Pancreas (tissue), 10 donors: Measurements from ENCODE around the gene PDK1. TPM values are rescaled to one million over a fixed set of nuclear protein-coding genes. Genes with fewer than 3 reads are reported as not detected.

Source experiments
- ATAC-seq, 4 donors: fragments of 200-7000 bp; cut with Tn5 transposase; one replicate each; pipeline versions ENCODE4 v1.8.0 to v1.9.1; 2020; ENCODE audit warnings: mild to moderate bottlenecking in 4 of 4, moderate library complexity in 4 of 4
- DNase-seq, 6 donors: peaks; one replicate each; pipeline ENCODE4 v3.0.0-alpha.2; 2020
- FAIRE-seq: peaks from 2 replicates; lab custom pipeline; 2012; peaks lifted over from hg19 to GRCh38; lab: Jason Lieb, UNC
- H3K27ac ChIP-seq, 4 donors: fragments of 200-600 bp; sonication (generic); 1 replicate in 3 of 4; 2 replicates in 1 of 4; pipeline versions ENCODE4 v1.5.0 to v1.8.0; 2020
- H3K27me3 ChIP-seq, 4 donors: fragments of 200-600 bp; one replicate each; pipeline ENCODE4 v1.8.0; 2021
- H3K36me3 ChIP-seq, 3 donors: fragments of 200-600 bp; sonication (generic) in 1 of 3; one replicate each; pipeline versions ENCODE4 v1.5.0 to v1.8.0; 2020 to 2021
- H3K4me1 ChIP-seq, 3 donors: fragments of 200-600 bp; one replicate each; pipeline ENCODE4 v1.8.0; 2021
- H3K4me3 ChIP-seq, 4 donors: fragments of 200-600 bp; sonication (generic) in 2 of 4; one replicate each; pipeline versions ENCODE4 v1.5.0 to v1.8.0; 2020 to 2021
- H3K9me3 ChIP-seq, 4 donors: fragments of 200-600 bp; one replicate each; pipeline ENCODE4 v1.8.0; 2021
- CTCF ChIP-seq, 4 donors: fragments of 200-600 bp; sonication (generic) in 3 of 4; IDR thresholded peaks; one replicate each; pipeline versions ENCODE4 v1.5.0 to v1.8.0; 2021; ENCODE audit warnings: antibody characterized with exemption in 4 of 4
- WGBS, 2 donors: extraction: QIAGEN DNeasy Blood & Tissue Kit; methylation state at CpG; one replicate each; pipeline ENCODE4 v1.1.7; 2013; 5-methylcytosine and 5-hydroxymethylcytosine counted together
- intact Hi-C, 3 donors: fragments of 100-400 bp; cut with DNase I; formaldehyde crosslinking; loops; one replicate each; pipeline versions ENCODE4 v1.11.1 to v1.14.2; 2022
- polyA plus RNA-seq, 2 donors: library from polyadenylated mRNA; stranded (reverse); fragments of 200-250 nt; gene quantifications; one replicate each; pipeline ENCODE4 v1.2.3, GENCODE V29; 2013
- total RNA-seq, 6 donors: library from RNA; stranded (reverse); fragmentation: NEBNext Ultra II Directional in 4 of 6; extraction: Animal tissue kit (Norgen Biotek cat#: 25700) in 4 of 6; gene quantifications; one replicate each; pipeline versions ENCODE4 v1.2.1 to v1.2.4, GENCODE V29; 2021 to 2023
- donor health status: healthy with polysubstance abuse.
- donor health status: DM: no; HTN: no; CAD: no; lungs with moderate emphysema.
- donor health status: DM: no; HTN: no; CAD: no.
- donor health status: control.
- donor health status: control.
- donor health status: Bipolar disorder and iron deficiency.
- donor health status: DM: yes; HTN: yes; CAD: no.
- donor health status: DM: no; HTN: no; CAD: no.
- donor health status: DM: no; HTN: no; CAD: no.
- donor health status: DM: yes; HTN: yes; CAD: no.

Gene PDK1
- total and polyA plus RNA-seq, 8 donors, result 1.2 to 12.4 (median 6.7) TPM

DNA sequence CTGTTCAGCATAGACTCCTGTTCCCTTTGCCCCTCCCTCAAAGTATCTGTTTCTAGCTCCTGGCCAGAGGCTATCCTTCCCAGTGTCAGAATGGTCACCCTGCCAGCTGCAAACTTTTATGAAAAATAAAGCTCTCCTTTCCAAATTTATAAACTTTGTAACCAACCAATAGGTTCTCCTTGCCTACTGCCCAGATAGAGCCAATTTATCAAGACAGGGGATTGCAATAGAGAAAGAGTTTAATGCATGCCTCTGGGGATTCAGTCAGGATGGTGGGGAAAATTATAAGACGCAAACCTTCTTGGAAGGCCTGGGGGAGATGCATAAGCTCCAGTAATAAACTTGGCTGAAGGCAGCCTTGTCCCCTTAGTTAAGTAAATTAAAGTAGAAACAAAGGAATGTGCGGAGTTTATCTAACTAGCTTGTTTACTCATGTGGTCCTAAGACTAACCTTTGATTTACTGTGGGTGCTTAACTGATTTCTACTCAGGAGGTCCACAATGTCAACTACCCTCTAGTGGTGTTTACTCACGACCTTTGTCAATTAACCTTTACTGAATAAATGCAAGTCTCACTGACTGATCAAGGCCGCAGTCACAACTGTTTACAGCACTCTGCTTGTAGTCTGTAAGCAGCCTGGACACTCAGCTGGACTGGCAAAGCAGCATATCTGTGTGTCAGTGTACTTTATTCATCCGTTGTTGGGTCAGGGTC lies 42.9 kb upstream of the PDK1 start:
- TF ChIP-seq CTCF (IDR thresholded peaks at IDR 0.05), result no peak
- FAIRE-seq (no peak), DNase-seq (no peak), ATAC-seq (no peak)
- Histone ChIP-seq H3K27me3 (no peaks in the 10 kb centered on the region), H3K9me3 (peaks cover 0 to 6% (median 2%) of the 10 kb centered on the region in 4 donors), H3K36me3 (no peaks in the 10 kb centered on the region), H3K27ac (no peak overlapping the region), H3K4me3 (no peak overlapping the region), H3K4me1 (no peaks in the 10 kb centered on the region)
- intact Hi-C loops, result no loop called here
- 65 to 68% methylated on average over 5 of the region's 5 CpGs for WGBS, 2 donors

DNA sequence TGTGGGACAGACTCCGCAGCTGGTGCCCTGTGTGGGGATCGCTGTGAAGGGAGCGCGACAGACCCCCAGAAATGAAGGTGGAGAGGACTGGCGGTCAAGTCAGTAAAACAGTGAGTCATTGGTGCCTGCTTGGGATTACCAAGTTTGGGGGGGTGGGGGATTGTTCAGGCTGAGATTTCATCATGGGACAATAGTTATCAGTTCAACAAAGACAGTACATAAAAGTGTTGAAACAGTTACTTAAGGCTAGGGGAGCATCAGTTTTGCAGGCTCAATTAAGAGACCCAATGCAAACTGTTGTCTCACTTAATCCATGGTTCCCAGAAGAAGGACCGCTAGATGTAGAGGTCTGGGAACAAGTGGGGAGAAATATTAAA lies 42.4 kb upstream of the PDK1 start:
- ATAC-seq, result no peak
- Histone ChIP-seq H3K27me3 (no peaks in the 10 kb centered on the region), H3K4me1 (no peaks in the 10 kb centered on the region), H3K27ac (no peak overlapping the region), H3K4me3 (no peak overlapping the region), H3K36me3 (no peaks in the 10 kb centered on the region), H3K9me3 (peaks cover 0 to 6% (median 2%) of the 10 kb centered on the region in 4 donors)
- intact Hi-C loops, result no loop called here
- no peak for TF ChIP-seq CTCF (IDR thresholded peaks at IDR 0.05)
- FAIRE-seq, result no peak
- 91 to 97% methylated on average over 6 of the region's 6 CpGs for WGBS, 2 donors
- DNase-seq, result no peak

- no peak for TF ChIP-seq CTCF (IDR thresholded peaks at IDR 0.05)
- Histone ChIP-seq H3K36me3 (no peaks in the 10 kb centered on the region), H3K9me3 (peaks cover 0 to 6% (median 2%) of the 10 kb centered on the region in 4 donors), H3K27ac (no peak overlapping the region), H3K4me1 (no peaks in the 10 kb centered on the region), H3K27me3 (no peaks in the 10 kb centered on the region), H3K4me3 (no peak overlapping the region)
- FAIRE-seq, result no peak
- peak in 1 of 6 donors; percentile 20 for DNase-seq
- peak in 1 of 4 donors; percentile 49 for ATAC-seq
- 73 to 86% methylated on average over 15 of the region's 15 CpGs for WGBS, 2 donors
- intact Hi-C loops, result no loop called here
Observed at GRCh38 chr2:172513935-172514586, 41.8 kb upstream of the PDK1 start.

- no peak for DNase-seq
- intact Hi-C loops, result no loop called here
- no peak for ATAC-seq
- Histone ChIP-seq H3K27me3 (no peaks in the 10 kb centered on the region), H3K36me3 (no peaks in the 10 kb centered on the region), H3K27ac (no peak overlapping the region), H3K4me3 (no peak overlapping the region), H3K9me3 (peaks cover 0 to 6% (median 2%) of the 10 kb centered on the region in 4 donors), H3K4me1 (no peaks in the 10 kb centered on the region)
- no peak for TF ChIP-seq CTCF (IDR thresholded peaks at IDR 0.05)
- FAIRE-seq, result no peak
- WGBS, 2 donors, result 31% methylated on average over 1 of the region's 1 CpG
Observed at GRCh38 chr2:172516299-172516698, 39.6 kb upstream of the PDK1 start.

- H3K4me3 ChIP-seq, result no peak overlapping the region
- no peaks in the 10 kb centered on the region for H3K27me3 ChIP-seq
- no peak for TF ChIP-seq CTCF (IDR thresholded peaks at IDR 0.05)
- no peaks in the 10 kb centered on the region for H3K36me3 ChIP-seq
- intact Hi-C loops, result no loop called here
- ATAC-seq (no peak), FAIRE-seq (no peak), DNase-seq (no peak)
- no peaks in the 10 kb centered on the region for H3K9me3 ChIP-seq
- no peaks in the 10 kb centered on the region for H3K4me1 ChIP-seq
- H3K27ac ChIP-seq, result no peak overlapping the region
Observed at GRCh38 chr2:172518995-172519394, 36.9 kb upstream of the PDK1 start.
